Astrocyte of the hippocampus (primary cell): ENCODE data around the gene CAMK1G.

Experiments
- DNase-seq: peaks from one replicate; pipeline ENCODE4 v3.0.0; 2011; ENCODE audit warnings: low read depth, low spot score

CAMK1G gene

DNA sequence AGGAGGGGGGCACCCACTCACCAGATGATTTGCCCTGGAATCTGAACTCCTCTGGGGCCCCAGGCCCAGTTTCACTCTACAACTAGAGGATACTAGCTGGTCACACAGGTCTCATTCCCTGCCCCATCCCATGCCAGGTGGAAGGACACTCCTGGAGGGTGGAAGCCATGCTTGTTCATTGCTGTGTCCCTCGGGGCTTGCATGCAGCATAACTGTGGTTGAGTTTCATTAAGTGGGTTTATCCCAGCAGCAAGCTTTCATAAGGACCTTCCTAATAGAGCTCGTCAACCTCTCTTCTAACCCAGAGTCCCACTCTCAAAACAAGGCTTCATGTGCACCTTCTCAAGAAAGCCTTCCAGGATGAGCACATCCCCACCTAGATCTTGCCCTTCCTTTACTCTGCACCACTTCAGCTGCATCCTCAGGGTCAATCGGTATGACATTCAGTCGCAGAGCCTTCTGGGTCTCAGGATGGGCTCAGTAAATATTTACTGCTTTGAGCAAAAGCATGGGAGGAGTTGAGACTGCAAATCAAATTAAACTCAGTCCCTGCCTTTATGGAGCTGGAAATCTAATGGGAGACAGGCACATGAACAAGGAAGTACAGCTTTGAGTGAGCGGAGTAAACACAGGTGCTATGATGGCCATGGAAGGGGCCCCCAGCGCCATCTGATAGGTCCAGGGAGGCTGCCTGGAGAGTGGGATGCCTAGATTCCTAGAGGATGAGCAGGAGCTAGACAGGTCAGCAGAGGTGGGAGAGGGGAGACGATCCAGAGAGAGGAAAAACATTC lies 36.4 kb downstream of the CAMK1G start:
- no peak for DNase-seq

DNA sequence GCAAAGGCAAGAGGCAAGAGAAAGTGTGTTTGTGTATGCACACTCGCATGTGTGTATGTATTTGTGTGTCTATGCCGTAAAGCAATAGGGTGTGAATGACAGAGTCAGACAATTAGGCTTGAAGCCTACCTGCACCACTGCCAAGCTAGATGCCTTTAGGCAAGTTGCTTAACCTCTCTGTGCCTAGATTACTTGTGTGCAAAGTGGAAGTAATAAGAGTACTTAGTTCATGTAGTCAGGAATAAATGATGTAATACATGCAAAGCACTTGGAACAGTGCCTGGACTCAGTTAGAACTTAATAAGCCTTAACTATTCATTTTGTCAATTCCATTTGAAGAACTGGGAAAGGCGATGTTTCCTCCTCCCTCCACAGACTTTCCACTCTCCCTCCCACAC lies 37.0 kb downstream of the CAMK1G start:
- peak; percentile 49 for DNase-seq

DNA sequence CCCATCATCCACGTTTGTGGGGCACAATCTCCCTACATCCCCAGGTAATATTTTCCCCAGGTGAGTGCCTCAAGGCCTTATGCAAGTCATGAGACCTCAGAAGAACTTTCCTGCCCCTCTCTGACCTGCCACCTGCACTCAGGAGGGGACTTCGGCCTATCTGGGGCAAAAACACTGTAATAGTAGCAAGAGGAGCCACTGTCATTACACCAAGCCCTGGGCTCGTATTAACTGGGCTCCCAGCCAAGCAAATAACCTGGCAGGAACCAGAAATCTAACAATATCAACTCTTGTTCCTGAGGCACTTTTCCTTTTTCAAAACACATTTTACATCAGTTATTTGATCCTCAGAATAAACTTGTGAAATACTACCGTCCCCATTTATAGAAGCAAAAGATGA lies 37.8 kb downstream of the CAMK1G start:
- no peak for DNase-seq

DNA sequence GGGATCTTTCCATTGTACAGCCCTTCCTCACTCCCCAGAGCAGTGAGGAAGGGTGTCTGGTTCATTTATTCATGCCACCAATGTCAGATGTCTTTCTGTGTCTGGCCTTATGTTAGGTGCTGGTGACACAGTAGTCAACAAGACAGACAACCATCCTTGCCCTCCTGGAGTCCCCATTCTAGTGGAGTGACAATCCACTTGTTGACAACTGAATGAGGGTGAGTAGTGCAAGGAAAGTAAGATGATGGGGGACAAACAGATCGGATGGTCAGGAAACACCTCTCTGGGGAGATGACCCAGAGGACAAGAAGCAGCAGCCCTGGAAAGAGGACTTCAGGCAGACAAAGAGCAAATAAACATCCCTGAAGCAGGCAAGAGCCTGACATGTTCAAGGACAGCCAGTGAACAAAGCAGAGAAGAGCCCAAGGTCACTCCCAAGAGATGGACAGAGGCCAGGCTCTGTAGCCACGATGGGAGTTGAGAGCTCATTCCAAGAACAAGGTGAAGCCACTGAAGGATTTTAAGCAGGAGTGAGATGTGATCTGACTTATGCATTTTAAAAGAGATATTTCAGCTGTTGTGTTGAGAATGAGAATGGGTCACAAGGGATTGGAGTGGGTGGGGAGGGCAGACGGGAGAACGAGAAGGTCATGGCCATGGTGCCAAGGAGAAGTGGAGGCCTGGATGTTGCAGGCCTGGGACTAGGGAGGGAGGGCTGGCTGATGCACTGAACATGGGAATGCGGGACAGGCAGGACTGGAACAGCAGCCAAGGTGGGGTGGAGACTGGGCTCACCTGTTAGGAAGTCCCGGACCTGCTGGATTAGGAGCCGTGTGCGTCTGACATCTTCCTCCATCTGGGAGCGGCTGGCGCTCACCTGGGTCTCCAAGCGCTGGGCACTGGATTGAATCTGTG lies 38.5 kb downstream of the CAMK1G start:
- DNase-seq = no peak

DNA sequence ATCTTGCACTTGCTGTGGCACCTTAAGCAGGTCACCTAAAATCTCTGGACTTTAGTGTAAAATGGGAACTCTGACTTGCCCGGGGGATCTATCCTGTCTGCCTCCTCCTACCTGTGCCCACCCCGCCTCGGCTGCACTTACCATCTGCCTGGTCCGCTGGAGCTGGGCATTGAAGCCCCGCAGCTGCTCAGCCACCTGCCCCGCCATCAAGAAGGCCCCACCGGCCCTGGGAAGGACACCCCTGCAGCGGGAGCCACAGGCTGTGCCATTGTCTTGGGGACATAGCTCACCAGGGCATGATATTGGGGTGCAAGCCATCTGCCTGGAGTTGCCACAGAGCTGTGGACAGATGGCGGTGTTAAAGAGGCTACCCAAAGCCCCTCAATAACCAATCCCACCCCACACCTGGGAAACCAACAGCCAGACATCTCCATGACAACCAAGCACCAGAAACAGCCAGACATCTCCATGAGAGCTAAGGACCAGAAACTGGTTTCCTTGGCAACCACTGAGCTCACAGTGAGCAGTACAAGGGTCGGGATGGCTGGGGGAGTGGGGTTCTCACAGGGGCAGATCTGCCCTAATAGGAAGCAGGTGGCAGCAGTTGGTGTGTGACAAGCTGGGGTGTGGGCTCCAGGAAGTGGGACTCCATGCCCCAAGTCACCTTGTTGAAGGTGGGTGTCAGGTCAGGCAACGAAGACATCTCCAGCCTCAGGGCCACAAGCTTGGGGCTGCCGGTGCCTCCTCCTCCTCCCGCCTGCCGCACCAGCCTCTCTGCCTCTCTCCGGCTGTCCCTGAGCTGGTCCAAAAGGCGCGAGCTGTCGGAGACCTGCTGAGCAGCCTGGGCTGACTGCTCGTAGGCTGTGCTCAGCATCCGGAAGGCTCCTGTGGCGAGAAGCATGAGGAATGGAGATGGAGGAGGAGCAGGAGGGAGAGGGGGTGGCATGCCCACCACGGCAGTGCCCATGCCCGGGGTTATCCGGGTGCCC lies 39.6 kb downstream of the CAMK1G start:
- DNase-seq = no peak

DNA sequence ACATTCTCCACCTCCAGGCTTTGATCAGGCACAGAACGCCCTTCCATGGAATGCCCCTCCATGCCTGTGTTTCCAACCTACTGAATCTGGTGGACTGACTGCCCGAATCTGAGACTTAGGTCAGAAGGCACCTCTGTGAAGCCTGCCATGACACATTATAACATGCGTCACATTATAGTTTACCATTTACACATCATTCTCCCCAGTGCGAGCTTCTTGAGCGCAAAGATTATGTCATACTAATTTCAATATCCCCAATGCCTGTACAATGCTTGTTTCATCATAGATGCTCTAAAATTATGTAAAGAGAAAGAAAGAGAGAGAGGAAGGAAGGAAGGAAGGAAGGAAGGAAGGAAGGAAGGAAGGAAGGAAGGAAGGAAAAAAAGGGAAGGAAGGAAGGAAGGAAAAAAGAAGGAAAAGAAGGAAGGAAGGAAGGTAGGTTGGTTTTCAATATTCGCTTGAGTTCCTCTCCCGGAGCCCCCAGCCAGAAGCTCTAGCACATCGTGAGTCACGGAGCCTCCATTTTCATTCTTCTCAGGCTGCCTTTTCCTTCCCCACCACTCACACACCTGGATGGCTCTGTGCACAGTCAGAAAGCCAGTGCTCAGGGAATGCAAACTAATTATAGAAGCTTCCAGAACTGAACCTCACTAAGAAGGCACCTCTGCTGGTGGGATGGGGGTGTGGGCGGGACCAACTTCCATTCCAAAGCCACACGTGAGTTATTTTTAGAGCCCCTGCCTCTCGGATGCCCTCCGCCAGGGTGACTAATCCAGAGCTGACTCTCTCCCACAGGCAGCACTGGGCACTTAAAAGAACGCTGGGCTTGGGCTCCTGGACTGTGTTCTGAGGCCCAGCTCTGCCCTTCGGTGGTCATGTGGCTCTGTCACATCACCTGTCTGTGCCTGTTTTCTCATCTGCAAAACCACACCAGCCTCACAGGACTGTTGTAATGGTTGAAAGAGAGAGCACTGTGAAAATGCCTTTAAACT lies 41.3 kb downstream of the CAMK1G start:
- DNase-seq = peak; percentile 59

DNA sequence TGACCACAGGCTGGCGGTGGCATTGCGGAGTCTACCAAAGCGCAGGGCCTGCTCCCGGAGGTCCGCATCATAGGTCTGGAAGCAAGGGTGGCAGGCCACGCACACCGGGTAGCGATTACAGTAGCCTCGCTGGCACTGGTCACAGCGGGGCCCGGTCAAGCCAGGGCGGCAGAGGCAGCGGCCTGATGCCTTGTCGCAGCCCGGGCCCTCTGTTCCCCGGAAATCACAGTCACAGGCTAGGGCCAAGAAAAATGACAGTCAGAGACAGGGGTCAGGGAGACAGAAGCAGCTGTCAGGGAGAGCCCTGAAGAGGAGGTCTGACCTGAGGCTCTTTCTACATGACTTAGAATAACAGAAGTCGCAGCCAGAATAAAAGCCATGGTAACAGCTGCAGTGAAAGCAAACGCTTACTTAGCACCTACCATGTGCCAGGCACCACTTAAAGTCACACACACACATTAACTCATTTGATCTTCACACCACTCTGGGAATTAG lies 42.3 kb downstream of the CAMK1G start:
- peak; percentile 24 for DNase-seq

DNA sequence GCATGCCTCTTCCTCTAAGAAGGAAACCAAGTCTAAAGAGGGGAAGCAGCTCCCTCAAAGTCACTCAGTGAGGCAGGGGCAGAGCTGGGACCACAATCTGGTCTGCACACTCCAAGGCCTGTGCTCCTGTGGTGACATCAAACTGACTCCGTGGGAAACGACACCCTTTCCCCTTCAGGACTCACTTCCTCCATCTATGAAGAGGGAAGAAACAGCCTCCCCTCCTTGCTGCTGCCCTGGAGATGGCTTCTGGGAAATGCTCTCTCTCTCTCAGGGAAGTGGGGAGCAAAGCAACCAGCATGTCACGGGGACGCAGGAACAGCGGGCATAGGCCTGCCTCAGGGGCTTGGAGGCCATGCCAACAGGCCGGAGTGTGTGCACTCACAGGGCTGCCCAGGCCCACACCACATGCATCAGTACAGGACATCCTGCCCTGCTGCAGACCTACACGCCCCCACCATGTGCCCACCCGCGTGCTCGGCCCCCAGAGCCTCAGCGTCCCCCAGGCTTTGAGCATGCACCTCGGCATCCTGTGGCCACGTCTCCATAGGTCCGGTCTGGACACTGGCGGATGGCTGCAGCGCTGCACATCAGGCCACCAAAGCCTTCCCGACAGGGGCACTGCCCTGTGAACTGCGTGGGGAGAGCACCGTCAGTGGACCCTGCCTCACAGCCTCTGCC lies 43.0 kb downstream of the CAMK1G start:
- no peak for DNase-seq

DNA sequence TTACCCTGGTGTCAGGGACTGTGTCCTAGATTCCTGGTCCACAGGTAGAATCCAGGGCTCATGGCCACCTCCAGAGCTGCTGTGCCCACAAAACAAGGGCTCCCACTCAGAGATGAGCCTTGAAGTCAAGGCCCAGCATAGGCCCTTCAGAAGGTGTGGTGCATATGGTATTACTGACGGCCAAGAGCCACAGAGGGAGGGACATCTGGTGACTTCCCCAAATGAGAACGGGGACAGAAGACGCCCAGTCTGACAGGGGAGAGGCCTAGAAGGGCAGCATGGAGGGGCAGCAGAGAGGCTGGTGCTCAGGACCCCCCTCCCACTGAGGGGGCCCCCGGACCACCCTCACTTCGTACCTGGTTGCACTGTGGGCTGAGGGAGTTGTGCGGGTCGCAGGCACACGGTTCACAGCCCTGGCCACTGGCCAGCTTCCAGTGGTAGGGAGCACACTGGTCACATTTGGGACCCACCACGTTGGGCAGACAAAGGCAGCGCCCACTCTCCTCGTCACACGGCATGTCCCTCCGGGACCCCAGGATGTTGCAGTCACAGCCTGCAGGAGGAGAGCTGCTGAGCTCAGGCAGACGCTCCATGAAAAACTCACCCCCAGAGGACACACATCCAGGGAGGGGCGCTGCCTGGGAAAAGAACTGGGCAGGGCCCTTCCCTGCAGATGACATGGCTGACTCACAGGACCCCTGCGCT lies 43.7 kb downstream of the CAMK1G start:
- DNase-seq = no peak

DNA sequence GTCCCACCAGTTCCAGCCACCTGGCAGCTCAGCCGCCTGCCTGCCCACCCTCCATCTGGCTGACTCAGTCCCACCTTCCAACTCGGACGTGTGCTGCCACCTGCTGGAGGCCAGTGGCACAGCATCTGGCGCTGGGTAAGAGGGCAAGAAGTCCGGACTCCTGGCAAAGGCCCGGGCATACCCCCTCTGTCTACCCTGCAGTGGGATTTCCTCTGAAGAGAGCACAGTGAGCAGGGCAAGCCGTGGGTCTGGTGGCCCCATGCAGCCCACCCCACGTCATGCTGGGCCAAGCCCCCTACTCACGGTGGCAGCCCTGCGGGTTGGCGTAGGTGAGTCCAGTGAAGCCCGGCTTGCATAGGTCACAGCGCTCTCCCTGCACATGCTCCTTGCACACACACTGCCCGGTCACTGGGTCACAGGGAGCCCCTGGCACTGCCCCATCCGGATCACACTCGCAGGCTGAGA lies 44.2 kb downstream of the CAMK1G start:
- DNase-seq = peak; percentile 85

DNA sequence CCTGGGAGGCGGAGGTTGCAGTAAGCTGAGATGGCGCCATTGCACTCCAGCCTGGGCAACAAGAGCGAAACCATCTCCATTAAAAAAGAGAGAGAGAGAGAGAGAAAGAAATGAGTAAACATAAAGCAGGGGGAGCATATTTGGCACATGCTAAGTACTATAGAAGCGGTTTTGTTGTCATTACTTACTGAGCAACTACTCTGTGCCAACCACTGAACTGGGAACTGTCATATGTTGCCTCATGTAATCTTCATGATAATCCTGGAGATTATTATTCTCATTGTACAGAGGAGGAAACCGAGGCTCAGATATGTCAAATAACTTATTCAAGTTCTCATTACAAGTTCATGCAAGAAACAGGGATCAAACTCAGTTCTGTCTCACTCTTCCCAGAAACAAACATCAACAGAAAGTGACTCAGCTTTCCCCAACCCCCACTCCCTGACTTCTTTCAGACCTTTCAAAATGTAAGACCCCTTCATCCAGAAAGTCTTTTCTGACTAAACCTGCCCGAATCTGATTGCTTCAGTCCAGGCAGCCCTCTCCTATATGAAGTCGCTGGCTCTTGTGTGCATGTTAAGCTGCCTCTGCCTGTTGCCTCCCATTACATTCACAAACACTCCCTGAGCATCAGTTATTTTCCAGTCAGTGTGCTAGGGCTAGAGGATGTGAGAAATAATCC lies 45.2 kb downstream of the CAMK1G start:
- no peak for DNase-seq

DNA sequence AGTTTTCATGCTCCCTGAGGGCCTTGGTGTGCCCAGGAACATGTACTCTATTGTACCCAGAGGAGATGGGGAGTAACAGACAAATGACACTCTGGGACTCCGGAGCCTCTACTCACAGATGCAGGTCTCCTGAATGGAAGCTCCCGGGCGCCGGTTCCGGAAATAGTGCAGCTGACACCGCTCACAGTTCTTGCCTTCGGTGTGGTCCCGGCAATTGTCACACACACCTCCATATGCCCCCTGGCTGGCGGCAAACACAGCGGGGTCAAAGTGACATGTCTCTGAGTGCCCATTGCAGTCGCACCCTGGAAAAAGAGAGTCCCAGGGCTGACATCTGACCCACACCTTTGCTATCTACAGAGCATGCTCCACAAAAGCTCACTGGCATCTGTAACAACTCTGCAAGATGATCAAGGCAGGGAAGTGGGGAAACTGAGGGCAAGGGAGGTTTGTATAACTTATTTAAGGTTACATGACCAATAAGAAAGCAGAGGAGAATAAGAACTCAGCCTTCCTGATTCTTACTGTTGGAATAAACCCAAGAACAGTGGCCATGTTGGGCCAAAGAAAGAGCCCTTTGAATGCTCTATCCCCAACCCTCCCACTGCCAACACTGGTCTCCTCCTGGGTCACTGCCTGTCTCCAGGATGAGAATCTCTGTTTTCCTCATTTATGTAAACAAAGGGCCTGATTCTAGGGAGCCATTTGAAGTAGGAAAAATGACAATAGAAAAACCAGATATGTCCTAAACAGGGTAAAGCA lies 46.3 kb downstream of the CAMK1G start:
- no peak for DNase-seq

DNA sequence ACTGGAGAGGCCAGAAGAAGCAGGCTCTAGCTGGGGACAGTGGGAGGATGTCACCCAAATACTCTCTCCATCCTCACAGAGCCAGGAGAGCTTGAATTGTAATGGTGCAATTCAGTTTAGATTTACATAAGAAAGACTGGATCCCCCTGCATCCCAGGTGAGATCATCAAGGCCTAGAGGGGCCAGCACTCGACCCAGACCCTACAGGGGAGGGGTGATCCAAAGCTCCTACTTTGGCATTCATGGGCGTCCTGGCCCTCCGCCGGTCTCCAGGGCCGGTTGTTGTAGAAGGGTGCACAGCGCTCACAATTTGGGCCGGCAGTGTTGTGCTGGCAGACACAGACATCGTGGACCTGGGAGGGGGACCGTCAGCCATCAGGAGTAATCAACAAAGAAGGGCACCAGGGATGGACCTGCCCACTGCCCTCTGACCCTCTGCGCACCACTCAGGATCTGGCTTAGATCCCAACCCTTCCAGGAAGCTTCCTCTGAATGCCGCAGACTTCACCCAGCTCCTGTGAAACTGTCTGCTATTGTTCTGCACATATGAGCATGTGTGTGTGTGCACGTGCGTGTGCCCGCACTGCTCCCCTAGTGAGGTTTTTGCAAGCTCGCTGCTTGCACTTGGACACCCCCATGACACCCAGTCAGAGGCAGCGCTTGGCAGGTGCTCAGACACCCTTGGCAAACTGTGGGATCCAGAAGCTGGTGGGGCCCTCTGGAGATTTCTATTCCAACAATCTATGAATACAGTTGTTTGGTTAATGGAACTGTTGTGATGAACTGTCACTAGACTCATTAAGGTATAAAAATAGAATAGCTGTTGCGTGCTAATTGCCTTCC lies 47.1 kb downstream of the CAMK1G start:
- DNase-seq = no peak

DNA sequence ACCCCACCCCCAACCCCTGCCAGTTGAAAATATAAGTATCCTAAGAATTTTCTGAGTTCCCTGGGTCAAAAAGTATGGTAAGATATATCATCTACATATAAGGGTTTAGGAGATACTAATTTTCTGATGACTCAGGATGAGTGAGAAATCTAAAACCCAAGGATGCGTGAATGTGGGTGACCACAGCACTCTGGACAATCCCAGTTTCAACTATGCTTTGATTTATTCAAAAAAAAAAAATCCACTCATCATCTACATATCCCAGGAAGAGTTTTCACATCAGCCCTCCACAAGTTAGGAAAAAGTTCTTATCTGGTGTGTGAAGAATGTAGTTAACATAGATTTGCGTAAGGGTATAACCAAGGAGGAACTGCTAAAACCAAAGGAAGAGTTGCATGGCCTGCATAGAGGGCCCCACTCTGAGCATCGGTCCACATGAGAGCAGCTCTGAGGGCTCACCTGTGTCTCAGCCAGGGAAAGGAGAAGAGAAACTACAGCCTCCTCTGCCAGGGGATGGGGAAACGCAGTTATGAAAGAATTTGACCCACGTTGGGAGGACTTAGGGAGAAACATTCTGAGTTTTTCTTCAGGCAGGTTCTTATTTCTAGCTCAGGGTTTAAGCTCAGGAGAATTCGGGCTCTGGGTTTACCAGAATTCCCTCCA lies 50.0 kb downstream of the CAMK1G start:
- no peak for DNase-seq

DNA sequence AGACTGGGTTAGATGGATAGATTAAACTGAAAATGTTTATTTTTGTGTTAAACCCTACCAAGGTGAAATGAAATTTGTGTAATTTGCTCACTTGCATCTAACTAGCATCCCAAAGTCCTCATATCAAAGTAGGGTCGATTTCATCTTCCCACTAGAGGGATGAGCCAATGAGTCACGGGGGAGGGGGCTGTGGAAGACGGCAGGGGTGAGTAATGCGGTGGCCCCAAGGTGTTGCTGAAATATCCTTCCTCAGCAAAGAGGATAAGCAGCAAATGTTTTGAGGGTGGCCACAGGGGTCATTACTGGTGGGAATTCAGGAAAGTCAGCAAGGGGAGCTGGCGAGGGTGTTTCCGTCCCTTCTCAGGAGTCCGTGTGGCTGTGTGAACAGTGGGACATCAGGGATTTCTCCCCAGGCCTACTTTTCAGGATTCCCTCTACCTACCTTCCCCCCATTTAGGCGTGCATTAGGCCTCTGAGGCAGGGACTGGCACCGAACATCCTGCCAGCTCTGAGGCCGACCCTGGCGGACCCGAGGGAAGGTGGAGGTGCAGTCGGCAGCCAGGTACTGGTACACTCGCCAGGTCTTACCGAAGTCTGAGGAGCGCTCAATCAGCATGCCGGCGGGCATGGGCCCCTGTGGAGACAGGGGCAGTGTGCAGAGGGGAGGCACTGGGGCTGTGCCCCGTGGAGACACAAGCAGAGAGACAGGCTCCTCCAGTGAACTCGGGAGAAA lies 50.7 kb downstream of the CAMK1G start:
- DNase-seq = no peak
